IPS DF 6.9 (cell line): ENCODE data around the gene CA9.

ENCODE experiments used
- DNase-seq: peaks from one replicate; pipeline ENCODE4 v3.0.0-alpha.2; 2013; ENCODE audit warnings: low read depth, low spot score
- H3K27ac ChIP-seq: one replicate; pipeline ENCODE4 v1.5.1; 2013; ENCODE audit warnings: low read length, control low read depth
- H3K27me3 ChIP-seq: 2 replicates; pipeline ENCODE4 v1.6.1; 2013; ENCODE audit warnings: mild to moderate bottlenecking, low read length; ENCODE audit not compliant: control insufficient read depth, insufficient read depth
- H3K36me3 ChIP-seq: 2 replicates; pipeline ENCODE4 v1.6.1; 2013; ENCODE audit warnings: low read length; ENCODE audit not compliant: control insufficient read depth, insufficient read depth
- H3K4me1 ChIP-seq: 2 replicates; pipeline ENCODE4 v1.6.1; 2013; ENCODE audit warnings: low read length; ENCODE audit not compliant: control insufficient read depth, insufficient read depth
- H3K4me3 ChIP-seq: 2 replicates; pipeline ENCODE4 v1.5.1; 2013; ENCODE audit warnings: mild to moderate bottlenecking, low read length
- H3K9me3 ChIP-seq: 2 replicates; pipeline ENCODE4 v1.6.1; 2013; ENCODE audit warnings: low read length, inconsistent platforms; ENCODE audit not compliant: control insufficient read depth, insufficient read depth
- WGBS: extraction: QIAGEN DNeasy Blood & Tissue Kit; methylation state at CpG from one replicate; pipeline ENCODE4 v1.1.7; 2013; ENCODE audit warnings: mixed read lengths, missing lambda C conversion rate; ENCODE audit not compliant: insufficient read length, insufficient coverage; 5-methylcytosine and 5-hydroxymethylcytosine counted together

Gene CA9

GRCh38 chr9:35675732-35676392 is 2.1 kb downstream of the CA9 start:
- DNase-seq = no peak
- Histone ChIP-seq H3K27me3 (no peaks in the 10 kb centered on the region; the same call in 1 of the 2 replicates), H3K4me1 (peaks cover 1% of the 10 kb centered on the region; the same call in 1 of the 2 replicates), H3K4me3 (peak overlapping the region; percentile 27; the same call in 1 of the 2 replicates), H3K27ac (no peak overlapping the region), H3K9me3 (no peaks in the 10 kb centered on the region), H3K36me3 (no peaks in the 10 kb centered on the region)
- no CpG with 5 or more reads among the region's 51 CpGs for WGBS

- no peaks in the 10 kb centered on the region for H3K9me3 ChIP-seq
- DNase-seq = no peak
- H3K4me3 ChIP-seq = no peak overlapping the region
- H3K27ac ChIP-seq = no peak overlapping the region
- H3K4me1 ChIP-seq = peaks cover 1% of the 10 kb centered on the region; the same call in 1 of the 2 replicates
- H3K27me3 ChIP-seq = no peaks in the 10 kb centered on the region; the same call in 1 of the 2 replicates
- H3K36me3 ChIP-seq = peaks cover 20% of the 10 kb centered on the region
- no CpG with 5 or more reads among the region's 5 CpGs for WGBS
These were observed 5.4 kb downstream of the CA9 start for GRCh38 chr9:35679091-35679490.

DNA sequence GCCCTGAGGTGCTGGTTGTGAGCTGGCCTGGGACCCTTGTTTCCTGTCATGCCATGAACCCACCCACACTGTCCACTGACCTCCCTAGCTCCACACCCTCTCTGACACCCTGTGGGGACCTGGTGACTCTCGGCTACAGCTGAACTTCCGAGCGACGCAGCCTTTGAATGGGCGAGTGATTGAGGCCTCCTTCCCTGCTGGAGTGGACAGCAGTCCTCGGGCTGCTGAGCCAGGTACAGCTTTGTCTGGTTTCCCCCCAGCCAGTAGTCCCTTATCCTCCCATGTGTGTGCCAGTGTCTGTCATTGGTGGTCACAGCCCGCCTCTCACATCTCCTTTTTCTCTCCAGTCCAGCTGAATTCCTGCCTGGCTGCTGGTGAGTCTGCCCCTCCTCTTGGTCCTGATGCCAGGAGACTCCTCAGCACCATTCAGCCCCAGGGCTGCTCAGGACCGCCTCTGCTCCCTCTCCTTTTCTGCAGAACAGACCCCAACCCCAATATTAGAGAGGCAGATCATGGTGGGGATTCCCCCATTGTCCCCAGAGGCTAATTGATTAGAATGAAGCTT is 6.1 kb downstream of the CA9 start:
- H3K36me3 ChIP-seq = peaks cover 25% of the 10 kb centered on the region
- no CpG with 5 or more reads among the region's 8 CpGs for WGBS
- no peak overlapping the region for H3K4me3 ChIP-seq
- DNase-seq = no peak
- no peaks in the 10 kb centered on the region for H3K27me3 ChIP-seq
- H3K27ac ChIP-seq = no peak overlapping the region
- no peaks in the 10 kb centered on the region for H3K9me3 ChIP-seq
- peaks cover 1% of the 10 kb centered on the region; the same call in 1 of the 2 replicates for H3K4me1 ChIP-seq

DNA sequence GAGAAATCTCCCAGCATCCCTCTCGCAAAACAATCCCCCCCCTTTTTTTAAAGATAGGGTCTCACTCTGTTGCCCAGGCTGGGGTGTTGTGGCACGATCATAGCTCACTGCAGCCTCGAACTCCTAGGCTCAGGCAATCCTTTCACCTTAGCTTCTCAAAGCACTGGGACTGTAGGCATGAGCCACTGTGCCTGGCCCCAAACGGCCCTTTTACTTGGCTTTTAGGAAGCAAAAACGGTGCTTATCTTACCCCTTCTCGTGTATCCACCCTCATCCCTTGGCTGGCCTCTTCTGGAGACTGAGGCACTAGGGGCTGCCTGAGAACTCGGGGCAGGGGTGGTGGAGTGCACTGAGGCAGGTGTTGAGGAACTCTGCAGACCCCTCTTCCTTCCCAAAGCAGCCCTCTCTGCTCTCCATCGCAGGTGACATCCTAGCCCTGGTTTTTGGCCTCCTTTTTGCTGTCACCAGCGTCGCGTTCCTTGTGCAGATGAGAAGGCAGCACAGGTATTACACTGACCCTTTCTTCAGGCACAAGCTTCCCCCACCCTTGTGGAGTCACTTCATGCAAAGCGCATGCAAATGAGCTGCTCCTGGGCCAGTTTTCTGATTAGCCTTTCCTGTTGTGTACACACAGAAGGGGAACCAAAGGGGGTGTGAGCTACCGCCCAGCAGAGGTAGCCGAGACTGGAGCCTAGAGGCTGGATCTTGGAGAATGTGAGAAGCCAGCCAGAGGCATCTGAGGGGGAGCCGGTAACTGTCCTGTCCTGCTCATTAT is 6.8 kb downstream of the CA9 start:
- Histone ChIP-seq H3K9me3 (no peaks in the 10 kb centered on the region), H3K27ac (no peak overlapping the region), H3K4me1 (peaks cover 1% of the 10 kb centered on the region; the same call in 1 of the 2 replicates), H3K4me3 (no peak overlapping the region), H3K27me3 (no peaks in the 10 kb centered on the region), H3K36me3 (peaks cover 32% of the 10 kb centered on the region)
- DNase-seq = no peak
- no CpG with 5 or more reads among the region's 15 CpGs for WGBS

DNA sequence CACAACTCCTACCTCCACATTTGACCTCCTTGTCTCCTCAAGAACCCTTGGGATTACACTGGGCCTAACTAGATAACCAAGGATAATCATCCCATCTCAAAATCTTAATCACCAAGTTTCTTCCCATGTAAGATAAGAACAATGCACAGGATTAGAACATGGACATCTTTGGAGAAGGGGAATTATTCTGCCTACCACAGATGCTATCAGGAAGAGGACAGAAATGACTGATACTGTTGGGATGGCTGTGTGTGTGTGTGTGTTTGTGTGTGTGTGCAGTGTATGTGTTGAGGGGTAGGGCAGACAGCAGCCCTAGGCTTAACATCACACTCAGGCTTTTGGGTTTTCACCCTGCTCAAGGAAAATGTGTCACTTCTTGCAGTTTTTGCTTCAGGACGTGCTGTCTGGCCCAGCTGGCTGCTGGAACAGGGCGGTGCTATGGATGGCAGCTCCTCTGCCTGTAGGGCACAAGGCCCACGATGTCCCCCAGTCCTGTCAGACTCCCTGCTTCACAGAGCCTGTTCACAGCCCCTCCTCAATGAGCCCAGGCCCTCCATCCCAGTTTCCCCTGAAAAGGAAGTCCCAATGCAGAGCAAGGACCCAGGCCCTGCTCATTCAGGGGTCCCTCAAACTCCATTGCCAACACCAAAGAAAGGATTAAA is 7.7 kb downstream of the CA9 start:
- DNase-seq = no peak
- Histone ChIP-seq H3K9me3 (no peaks in the 10 kb centered on the region), H3K27me3 (no peaks in the 10 kb centered on the region), H3K4me1 (peaks cover 1% of the 10 kb centered on the region; the same call in 1 of the 2 replicates), H3K36me3 (peaks cover 38% of the 10 kb centered on the region), H3K27ac (no peak overlapping the region), H3K4me3 (no peak overlapping the region)
- WGBS = no CpG with 5 or more reads among the region's 3 CpGs

GRCh38 chr9:35682051-35682450 is 8.3 kb downstream of the CA9 start:
- Histone ChIP-seq H3K4me1 (peaks cover 1% of the 10 kb centered on the region; the same call in 1 of the 2 replicates), H3K36me3 (peaks cover 40% of the 10 kb centered on the region), H3K9me3 (no peaks in the 10 kb centered on the region), H3K27ac (no peak overlapping the region), H3K27me3 (no peaks in the 10 kb centered on the region), H3K4me3 (no peak overlapping the region)
- DNase-seq = no peak
- WGBS = no CpG with 5 or more reads among the region's 6 CpGs

DNA sequence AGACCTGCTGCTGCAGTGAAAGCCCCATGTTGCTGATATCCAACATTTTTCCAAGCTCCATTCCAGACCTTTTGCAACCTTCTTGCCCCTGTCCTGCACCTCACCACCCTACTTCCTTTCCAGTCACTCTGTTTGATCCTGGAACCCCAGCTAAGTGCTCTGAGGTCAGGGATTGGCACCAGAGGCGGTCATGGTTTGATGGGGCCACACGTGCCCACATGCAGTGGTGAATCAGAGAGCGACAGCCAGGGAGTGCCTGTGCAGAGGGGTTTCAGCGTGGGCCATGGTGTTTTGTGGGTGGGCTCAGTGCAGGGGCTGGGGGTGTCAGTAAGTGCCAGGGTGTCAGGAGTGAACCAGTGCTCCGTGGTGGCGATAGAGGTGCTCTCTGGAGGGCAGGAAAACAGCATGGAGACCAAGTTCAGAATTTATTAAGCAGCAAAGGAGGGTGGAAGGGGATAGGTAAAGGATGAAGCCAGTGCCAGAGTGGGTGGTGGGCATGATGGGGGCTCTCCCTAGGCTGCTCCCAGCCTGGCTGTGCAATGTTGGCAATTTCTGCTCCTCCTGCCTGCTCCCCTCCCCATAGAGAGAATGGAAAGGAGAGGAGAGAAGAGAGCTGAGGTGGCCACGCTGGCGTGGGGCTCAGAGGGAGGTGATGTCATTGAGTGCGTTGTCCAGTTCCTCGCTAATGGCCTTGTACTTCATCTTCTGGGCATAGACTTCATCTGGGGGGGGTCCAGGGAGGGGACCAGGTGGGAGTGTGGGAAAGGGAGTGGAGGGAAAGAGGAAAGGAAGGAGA is 9.0 kb downstream of the CA9 start:
- no CpG with 5 or more reads among the region's 10 CpGs for WGBS
- peaks cover 41% of the 10 kb centered on the region for H3K36me3 ChIP-seq
- DNase-seq = no peak

DNA sequence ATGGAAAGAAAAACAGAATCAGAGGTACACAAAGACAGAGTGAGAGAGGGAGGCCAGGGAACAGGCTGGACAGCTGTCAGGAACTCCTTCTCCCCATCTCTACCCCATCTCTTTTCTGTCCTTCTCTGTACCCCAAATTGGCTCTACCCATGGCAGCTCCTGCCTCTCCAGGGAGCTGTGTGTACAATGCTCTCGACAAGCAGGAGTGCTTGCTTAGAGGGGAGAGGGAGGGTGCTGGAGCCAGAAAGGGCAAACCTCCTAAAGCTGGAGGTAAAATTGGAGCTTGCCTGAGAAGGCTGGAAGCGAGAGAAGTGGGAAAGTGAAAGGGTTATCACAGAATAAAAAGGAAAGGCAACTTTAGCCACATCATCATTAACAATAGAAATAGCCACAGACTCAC is 9.6 kb downstream of the CA9 start:
- Histone ChIP-seq H3K4me1 (peaks cover 1% of the 10 kb centered on the region), H3K36me3 (peaks cover 43% of the 10 kb centered on the region), H3K27me3 (no peaks in the 10 kb centered on the region), H3K27ac (no peak overlapping the region), H3K9me3 (no peaks in the 10 kb centered on the region), H3K4me3 (no peak overlapping the region)
- DNase-seq = no peak
- no CpG with 5 or more reads among the region's 2 CpGs for WGBS

More for the DNA sequence above, 9.0 kb downstream of the CA9 start:
- no peak overlapping the region for H3K27ac ChIP-seq
- H3K9me3 ChIP-seq = no peaks in the 10 kb centered on the region
- H3K4me1 ChIP-seq = peaks cover 1% of the 10 kb centered on the region; the same call in 1 of the 2 replicates
- no peak overlapping the region for H3K4me3 ChIP-seq
- H3K27me3 ChIP-seq = no peaks in the 10 kb centered on the region

- Histone ChIP-seq H3K27ac (no peak overlapping the region), H3K36me3 (peaks cover 43% of the 10 kb centered on the region), H3K9me3 (no peaks in the 10 kb centered on the region), H3K27me3 (no peaks in the 10 kb centered on the region), H3K4me1 (peaks cover 1% of the 10 kb centered on the region), H3K4me3 (no peak overlapping the region)
- no peak for DNase-seq
- no CpG with 5 or more reads among the region's 10 CpGs for WGBS
These were observed 11.2 kb downstream of the CA9 start for GRCh38 chr9:35684921-35685320.
